Measurements from ENCODE around the gene TET2.

TET2 gene

GRCh38 chr4:105140684-105141490 lies 5.8 kb upstream of the TET2 start:
- peak in 1 of 2 donors; percentile 4 for DNase-seq (ENCODE audit: low read depth in 2 of 2)

GRCh38 chr4:105145156-105145902 lies 1.3 kb upstream of the TET2 start:
- DNase-seq (ENCODE audit: low read depth in 2 of 2): no peak

- DNase-seq (ENCODE audit: low read depth in 2 of 2): peak in 1 of 2 donors; percentile 9
Observed at GRCh38 chr4:105145903-105146275, 787 bp upstream of the TET2 start.

GRCh38 chr4:105147016-105147552 lies 408 bp downstream of the TET2 start:
- no peak for DNase-seq (ENCODE audit: low read depth in 2 of 2)

- DNase-seq (ENCODE audit: low read depth in 2 of 2): peak in 1 of 2 donors; percentile 1
Observed at GRCh38 chr4:105147553-105148161, 981 bp downstream of the TET2 start.

- DNase-seq (ENCODE audit: low read depth in 2 of 2): no peak
Observed at GRCh38 chr4:105148356-105148755, 1.7 kb downstream of the TET2 start.

GRCh38 chr4:105148776-105149175 lies 2.1 kb downstream of the TET2 start:
- no peak for DNase-seq (ENCODE audit: low read depth in 2 of 2)

GRCh38 chr4:105149771-105150170 lies 3.1 kb downstream of the TET2 start:
- no peak for DNase-seq (ENCODE audit: low read depth in 2 of 2)

- DNase-seq (ENCODE audit: low read depth in 2 of 2): no peak
Observed at GRCh38 chr4:105150503-105150902, 3.8 kb downstream of the TET2 start.

- no peak for DNase-seq (ENCODE audit: low read depth in 2 of 2)
Observed at GRCh38 chr4:105153749-105154148, 7.1 kb downstream of the TET2 start.

GRCh38 chr4:105154576-105154975 lies 7.9 kb downstream of the TET2 start:
- no peak for DNase-seq (ENCODE audit: low read depth in 2 of 2)

- no peak for DNase-seq (ENCODE audit: low read depth in 2 of 2)
Observed at GRCh38 chr4:105155426-105155825, 8.8 kb downstream of the TET2 start.

- no peak for DNase-seq (ENCODE audit: low read depth in 2 of 2)
Observed at GRCh38 chr4:105158837-105159236, 12.2 kb downstream of the TET2 start.

GRCh38 chr4:105162123-105162796 lies 15.6 kb downstream of the TET2 start:
- no peak for DNase-seq (ENCODE audit: low read depth in 2 of 2)

- DNase-seq (ENCODE audit: low read depth in 2 of 2): no peak
Observed at GRCh38 chr4:105164548-105164947, 17.9 kb downstream of the TET2 start.

GRCh38 chr4:105166066-105166465 lies 19.4 kb downstream of the TET2 start:
- no peak for DNase-seq (ENCODE audit: low read depth in 2 of 2)

GRCh38 chr4:105170711-105171110 lies 24.0 kb downstream of the TET2 start:
- no peak for DNase-seq (ENCODE audit: low read depth in 2 of 2)

GRCh38 chr4:105171912-105172311 lies 25.2 kb downstream of the TET2 start:
- no peak for DNase-seq (ENCODE audit: low read depth in 2 of 2)

- DNase-seq (ENCODE audit: low read depth in 2 of 2): no peak
Observed at GRCh38 chr4:105174098-105174497, 27.4 kb downstream of the TET2 start.

GRCh38 chr4:105179539-105180401 lies 33.1 kb downstream of the TET2 start:
- DNase-seq (ENCODE audit: low read depth in 2 of 2): no peak

- DNase-seq (ENCODE audit: low read depth in 2 of 2): no peak
Observed at GRCh38 chr4:105181259-105181658, 34.6 kb downstream of the TET2 start.

All from stimulated activated CD8-positive, alpha-beta memory T cell treated with anti-CD3 and anti-CD28 coated beads, Interleukin-2, amount 100 ng/mL, for 1 hour (primary cell).